GM15510 (cell line): Measurements from ENCODE around the gene ARHGAP12.

Experiments
- POLR2A ChIP-seq: IDR thresholded peaks from 3 replicates; pipeline ENCODE4 v1.6.1; 2011; ENCODE audit warnings: borderline replicate concordance; ENCODE audit not compliant: insufficient read length; ENCODE audit errors: extremely low read depth

Gene ARHGAP12

GRCh38 chr10:31833753-31834152 is 94.9 kb downstream of the ARHGAP12 start:
- no peak for TF ChIP-seq POLR2A

- no peak for TF ChIP-seq POLR2A
These were observed 96.4 kb downstream of the ARHGAP12 start for GRCh38 chr10:31832261-31832660.

GRCh38 chr10:31830887-31831286 is 97.7 kb downstream of the ARHGAP12 start:
- TF ChIP-seq POLR2A, result no peak

GRCh38 chr10:31829776-31830175 is 98.9 kb downstream of the ARHGAP12 start:
- no peak for TF ChIP-seq POLR2A

DNA sequence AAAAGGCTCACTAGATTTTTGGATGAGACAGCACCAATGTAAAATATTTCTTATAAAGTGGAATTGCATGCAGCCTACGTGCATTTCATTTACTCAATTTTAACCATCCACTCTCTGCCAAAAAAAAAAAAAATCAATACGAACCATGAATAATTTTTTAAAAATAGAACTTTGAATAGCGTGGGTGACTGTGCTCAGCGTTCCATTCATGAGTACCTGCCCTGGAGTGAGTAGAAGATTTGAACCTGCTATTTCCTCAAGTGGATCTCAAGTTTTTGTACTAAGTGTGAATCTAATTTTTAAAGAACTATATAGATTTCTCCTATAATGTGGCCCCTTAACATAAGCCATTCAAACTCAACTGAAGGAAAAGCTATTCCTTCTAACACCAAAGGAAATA is 105.3 kb downstream of the ARHGAP12 start:
- no peak for TF ChIP-seq POLR2A

- no peak for TF ChIP-seq POLR2A
These were observed 105.9 kb downstream of the ARHGAP12 start for GRCh38 chr10:31822616-31823318.

DNA sequence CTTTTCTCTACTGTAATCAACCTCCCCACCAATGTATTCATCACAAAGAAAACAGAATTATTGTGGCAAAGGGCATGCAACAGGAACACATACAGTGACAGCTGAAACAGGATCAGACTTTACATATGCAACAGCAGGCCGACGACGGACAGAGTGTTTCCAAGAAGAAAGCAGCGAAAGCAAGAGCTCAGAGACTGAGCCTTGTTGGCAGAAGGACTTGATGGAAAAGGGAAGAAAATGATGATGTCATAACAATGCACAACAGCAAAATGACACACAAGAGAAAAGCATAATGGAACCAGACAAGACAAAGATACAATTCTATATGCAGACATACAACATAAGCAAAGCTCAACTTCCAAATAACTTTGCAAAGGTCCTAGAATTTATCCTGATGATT is 106.5 kb downstream of the ARHGAP12 start:
- no peak for TF ChIP-seq POLR2A

DNA sequence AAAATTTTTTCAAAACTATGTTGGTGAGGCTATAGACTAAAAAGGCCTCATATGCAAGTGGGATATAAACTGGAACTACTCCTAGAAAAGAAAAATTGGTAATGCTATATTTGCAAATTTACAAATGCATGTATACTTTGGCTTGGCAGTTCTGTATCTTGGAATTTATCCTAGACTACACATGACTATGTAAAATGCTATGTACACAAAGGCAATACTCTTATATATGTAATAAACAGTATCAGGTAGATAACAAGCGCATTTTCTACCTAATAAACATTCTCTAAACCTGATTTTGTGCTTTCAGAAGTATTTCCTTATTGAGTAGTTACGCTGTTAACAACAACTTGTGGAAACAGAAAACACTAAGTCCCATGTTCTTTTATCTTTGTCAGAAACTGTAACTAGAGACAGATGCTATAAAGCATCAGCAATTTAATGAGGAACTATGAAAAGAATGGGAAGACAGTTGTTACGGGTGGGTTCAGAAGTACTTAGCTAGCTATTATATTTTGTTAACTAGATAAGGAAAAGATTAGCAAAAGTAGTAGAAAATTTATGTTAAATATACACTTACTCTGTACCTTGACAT is 107.8 kb downstream of the ARHGAP12 start:
- no peak for TF ChIP-seq POLR2A

GRCh38 chr10:31820096-31820495 is 108.5 kb downstream of the ARHGAP12 start:
- TF ChIP-seq POLR2A, result no peak

DNA sequence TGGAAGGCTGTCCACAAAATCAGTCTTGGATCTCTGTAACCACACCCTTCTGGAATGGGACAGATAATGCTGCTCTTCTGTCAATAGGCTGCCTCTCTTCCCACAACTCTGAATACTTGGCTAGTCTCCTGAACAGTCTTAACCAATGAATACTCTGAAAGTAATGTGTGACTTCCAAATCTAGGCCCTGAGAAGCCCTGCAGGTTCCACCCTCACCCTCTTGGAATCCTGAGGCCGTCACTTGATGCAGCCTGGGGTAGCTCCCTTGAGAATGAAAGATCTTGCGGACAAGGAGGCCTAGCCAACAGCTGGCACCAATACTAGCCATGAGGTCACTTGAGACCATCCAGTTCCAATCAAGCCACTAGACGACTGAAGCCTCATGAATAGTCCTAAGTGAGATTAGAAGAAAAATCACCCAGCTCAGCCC is 109.2 kb downstream of the ARHGAP12 start:
- no peak for TF ChIP-seq POLR2A

DNA sequence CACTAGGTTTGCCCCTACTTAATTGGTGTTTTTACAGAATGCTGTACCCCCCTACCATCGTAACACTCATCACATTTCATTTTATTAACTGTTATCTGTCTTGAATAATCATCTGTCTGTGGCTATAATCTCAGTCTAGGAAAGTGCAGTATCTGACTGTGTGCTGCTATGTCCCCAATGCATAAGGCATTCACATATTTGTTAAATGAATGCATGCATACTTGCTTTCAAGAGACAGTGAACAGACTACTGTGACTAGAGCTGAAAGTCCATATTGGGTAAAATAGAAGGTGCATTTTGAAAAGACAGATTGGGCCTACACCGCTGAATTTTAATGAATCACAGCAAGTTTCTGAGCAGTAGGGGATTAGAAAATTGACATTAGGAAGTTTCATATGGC is 112.3 kb downstream of the ARHGAP12 start:
- TF ChIP-seq POLR2A, result no peak

DNA sequence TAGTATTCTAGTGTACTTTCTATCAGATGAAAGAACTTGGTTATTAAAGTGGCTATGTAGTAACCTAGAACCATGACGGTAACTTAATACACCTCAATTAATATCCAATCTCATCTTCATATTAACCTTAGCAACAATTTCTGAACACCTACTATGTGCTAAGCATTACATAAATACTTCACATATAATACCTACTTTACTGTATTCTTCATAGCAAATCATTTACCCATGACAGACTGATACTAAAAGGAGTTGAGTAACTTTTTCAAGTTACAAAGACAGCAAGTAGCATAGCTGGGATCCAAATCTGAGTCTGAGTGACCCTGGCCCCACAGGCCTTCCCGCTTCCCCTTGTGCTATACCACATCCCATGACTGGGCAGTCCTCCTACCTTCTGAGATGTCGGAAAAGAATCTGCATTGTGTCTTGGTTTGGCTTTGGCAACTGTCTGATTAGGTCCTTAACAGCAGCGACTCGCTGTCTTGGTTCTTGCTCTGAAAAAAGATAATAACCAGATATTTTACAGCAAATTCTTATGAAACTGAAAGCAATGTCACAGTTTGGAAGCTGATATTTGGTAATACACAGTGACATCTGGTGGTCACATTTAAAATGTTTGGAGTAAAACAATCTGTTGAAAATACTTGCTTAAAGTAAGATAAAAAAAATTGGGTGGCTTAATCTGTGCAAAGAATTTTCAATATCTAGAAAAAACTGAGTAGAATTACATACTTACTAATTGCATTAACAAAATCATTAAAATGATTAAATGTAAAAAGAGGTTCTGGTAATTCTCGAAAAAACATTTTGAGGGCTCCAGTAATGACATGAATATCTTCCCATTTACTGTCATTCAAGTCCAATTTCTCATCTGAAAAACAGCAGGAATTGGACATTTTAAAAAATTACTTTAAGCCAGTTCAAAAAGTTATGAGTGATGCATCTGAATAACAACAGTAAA is 120.1 kb downstream of the ARHGAP12 start:
- no peak for TF ChIP-seq POLR2A

DNA sequence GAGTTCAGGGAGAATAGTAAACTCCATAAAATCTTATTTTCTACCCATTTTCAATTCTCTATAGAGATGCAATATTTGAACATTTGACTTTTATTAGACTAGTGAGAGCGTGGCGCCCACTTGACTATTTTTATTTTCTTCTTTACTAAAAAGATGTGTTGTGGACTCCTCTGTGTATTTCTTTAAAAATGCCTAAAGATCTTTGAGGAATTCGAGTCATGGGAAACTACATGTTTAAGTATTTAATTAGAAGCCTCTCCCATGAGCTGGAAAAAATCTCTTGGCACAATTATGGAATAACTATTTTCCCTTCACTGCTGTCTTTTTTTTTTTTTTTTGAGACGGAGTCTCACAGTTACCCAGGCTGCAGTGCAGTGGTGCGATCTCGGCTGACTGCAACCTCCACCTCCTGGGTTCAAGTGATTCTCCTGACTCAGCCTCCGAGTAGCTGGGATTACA is 124.2 kb downstream of the ARHGAP12 start:
- TF ChIP-seq POLR2A, result no peak

- TF ChIP-seq POLR2A, result no peak
These were observed 124.9 kb downstream of the ARHGAP12 start for GRCh38 chr10:31803606-31804351.
